Measurements from ENCODE around the gene MTMR4. TPM values are rescaled to one million over a fixed set of nuclear protein-coding genes. Genes with fewer than 3 reads are reported as not detected.

Gene MTMR4
- total RNA-seq, 1 donor from 2014 or later: 11.3 TPM

- DNase-seq (peak; percentile 69), ATAC-seq (ENCODE audit: poor library complexity) (peak; percentile 85)
- intact Hi-C loops (cut with DNase I): loop anchor here (5.0 to 10.0 kb wide), 2 partner anchors 130 to 203 kb away; no protein-coding TSS in a partner anchor
Observed at GRCh38 chr17:58447039-58447975, 67.1 kb downstream of the MTMR4 start.

- DNase-seq (no peak), ATAC-seq (ENCODE audit: poor library complexity) (no peak)
- intact Hi-C loops (cut with DNase I): loop anchor here (5.0 to 10.0 kb wide), 2 partner anchors 129 to 201 kb away; no protein-coding TSS in a partner anchor
Observed at GRCh38 chr17:58446086-58446485, 68.4 kb downstream of the MTMR4 start.

Other genes with a start within 250 kb of the MTMR4 start
- 0.05 TPM for gene MPO, start 233.7 kb downstream of the MTMR4 start, total RNA-seq
- gene TSPOAP1, start 185.8 kb downstream of the MTMR4 start, total RNA-seq: 13.6 TPM
- 59.2 TPM for gene SUPT4H1, start 162.4 kb downstream of the MTMR4 start, total RNA-seq
- 3.8 TPM for gene RNF43, start 97.1 kb downstream of the MTMR4 start, total RNA-seq
- gene HSF5, start 26.2 kb downstream of the MTMR4 start, total RNA-seq: not detected
- 0.13 TPM for gene TEX14, start 177.4 kb upstream of the MTMR4 start, total RNA-seq
- gene RAD51C, start 178.0 kb upstream of the MTMR4 start, total RNA-seq: 38.5 TPM
- gene PPM1E, start 241.2 kb upstream of the MTMR4 start, total RNA-seq: 1.7 TPM